ENCODE measurements around the gene IGSF21. TPM values are rescaled to one million over a fixed set of nuclear protein-coding genes. Genes with fewer than 3 reads are reported as not detected.

Gene IGSF21
- total RNA-seq, 2 experiments from 2014 or later, result not detected

DNA sequence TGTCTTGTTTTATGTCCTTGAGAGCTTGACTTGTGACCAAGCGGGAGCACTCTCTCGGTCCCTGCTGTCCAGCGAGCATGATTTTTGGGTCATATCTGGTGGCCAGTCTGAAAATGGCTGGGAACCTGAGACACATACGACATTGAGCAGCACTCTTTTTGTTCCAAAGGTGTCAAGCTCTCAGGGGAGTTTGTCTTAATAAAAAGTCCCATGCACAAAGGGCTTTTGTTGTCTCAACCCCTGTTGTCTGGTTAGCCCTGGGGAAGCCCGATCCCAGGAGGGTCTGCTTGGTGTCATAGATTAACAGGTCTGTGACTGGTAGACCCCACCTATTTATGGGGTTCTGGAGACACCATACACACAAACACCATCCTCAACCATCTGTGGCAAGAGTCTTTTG, 315.4 kb downstream of the IGSF21 start:
- Histone ChIP-seq H3K27ac (ENCODE audit: low read depth in 1 of 2, low read length in 2 of 2) (no peak overlapping the region), H3K36me3 (ENCODE audit: insufficient read depth, low read length) (no peaks in the 10 kb centered on the region), H3K4me1 (ENCODE audit: insufficient read depth, low read length) (no peaks in the 10 kb centered on the region), H3K27me3 (ENCODE audit: control insufficient read depth in 1 of 2, insufficient read depth in 2 of 2, low read length in 2 of 2) (peaks cover 0 to under 1% of the 10 kb centered on the region in 2 experiments), H3K9me3 (ENCODE audit: control insufficient read depth in 1 of 2, insufficient read depth in 1 of 2, low read length in 2 of 2) (peaks cover 0 to 13% of the 10 kb centered on the region in 2 experiments), H3K4me3 (ENCODE audit: low read length) (no peak overlapping the region)
- DNase-seq (no peak), ATAC-seq (ENCODE audit: poor library complexity) (no peak)
- no peak overlapping the region for H3K4me3 Mint-ChIP-seq
- H3K27ac Mint-ChIP-seq, result no peak overlapping the region
- POLR2A ChIA-PET, result no interaction called here
- no peaks in the 10 kb centered on the region for H3K4me1 Mint-ChIP-seq (ENCODE audit: low read depth)
- H3K36me3 Mint-ChIP-seq (ENCODE audit: low read depth), result no peaks in the 10 kb centered on the region
- TF ChIP-seq, protein P1, sequence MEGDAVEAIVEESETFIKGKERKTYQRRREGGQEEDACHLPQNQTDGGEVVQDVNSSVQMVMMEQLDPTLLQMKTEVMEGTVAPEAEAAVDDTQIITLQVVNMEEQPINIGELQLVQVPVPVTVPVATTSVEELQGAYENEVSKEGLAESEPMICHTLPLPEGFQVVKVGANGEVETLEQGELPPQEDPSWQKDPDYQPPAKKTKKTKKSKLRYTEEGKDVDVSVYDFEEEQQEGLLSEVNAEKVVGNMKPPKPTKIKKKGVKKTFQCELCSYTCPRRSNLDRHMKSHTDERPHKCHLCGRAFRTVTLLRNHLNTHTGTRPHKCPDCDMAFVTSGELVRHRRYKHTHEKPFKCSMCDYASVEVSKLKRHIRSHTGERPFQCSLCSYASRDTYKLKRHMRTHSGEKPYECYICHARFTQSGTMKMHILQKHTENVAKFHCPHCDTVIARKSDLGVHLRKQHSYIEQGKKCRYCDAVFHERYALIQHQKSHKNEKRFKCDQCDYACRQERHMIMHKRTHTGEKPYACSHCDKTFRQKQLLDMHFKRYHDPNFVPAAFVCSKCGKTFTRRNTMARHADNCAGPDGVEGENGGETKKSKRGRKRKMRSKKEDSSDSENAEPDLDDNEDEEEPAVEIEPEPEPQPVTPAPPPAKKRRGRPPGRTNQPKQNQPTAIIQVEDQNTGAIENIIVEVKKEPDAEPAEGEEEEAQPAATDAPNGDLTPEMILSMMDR (IDR thresholded peaks at IDR 0.05), result no peak
- CTCF ChIA-PET, result no interaction called here
- intact Hi-C loops (cut with DNase I, micrococcal nuclease), result no loop called here
- H3K9me3 Mint-ChIP-seq, result peaks cover 4% of the 10 kb centered on the region
- H3K27me3 Mint-ChIP-seq, result peaks cover 21% of the 10 kb centered on the region

DNA sequence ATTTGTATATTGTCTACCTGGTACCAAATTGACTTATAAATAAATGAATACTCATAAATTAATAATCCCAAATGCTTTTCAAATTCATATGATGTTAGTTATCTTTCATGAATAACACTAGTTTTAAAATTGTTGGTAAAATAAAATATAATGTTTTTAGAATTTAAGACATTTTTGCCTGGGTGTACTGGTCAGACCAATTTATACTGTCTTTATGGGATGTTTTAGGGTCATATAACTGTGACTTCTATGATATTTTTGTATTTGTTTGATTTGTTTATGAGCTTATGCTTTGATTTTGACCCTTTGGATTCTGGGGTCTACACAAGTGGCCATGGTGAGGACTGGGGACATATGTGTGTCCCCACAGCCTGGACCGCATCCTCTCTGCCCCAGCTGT, 319.0 kb downstream of the IGSF21 start:
- Histone ChIP-seq H3K27me3 (ENCODE audit: control insufficient read depth in 1 of 2, insufficient read depth in 2 of 2, low read length in 2 of 2) (peaks cover 0 to 2% of the 10 kb centered on the region in 2 experiments), H3K36me3 (ENCODE audit: insufficient read depth, low read length) (no peaks in the 10 kb centered on the region), H3K27ac (ENCODE audit: low read depth in 1 of 2, low read length in 2 of 2) (no peak overlapping the region), H3K9me3 (ENCODE audit: control insufficient read depth in 1 of 2, insufficient read depth in 1 of 2, low read length in 2 of 2) (peaks cover 3 to 13% of the 10 kb centered on the region in 2 experiments), H3K4me1 (ENCODE audit: insufficient read depth, low read length) (no peaks in the 10 kb centered on the region), H3K4me3 (ENCODE audit: low read length) (no peak overlapping the region)
- TF ChIP-seq, protein P1 (IDR thresholded peaks at IDR 0.05), result no peak
- DNase-seq, result no peak
- no peak for ATAC-seq (ENCODE audit: poor library complexity)
- peaks cover 4% of the 10 kb centered on the region for H3K9me3 Mint-ChIP-seq
- H3K36me3 Mint-ChIP-seq (ENCODE audit: low read depth), result no peaks in the 10 kb centered on the region
- H3K27me3 Mint-ChIP-seq, result peaks cover 36% of the 10 kb centered on the region
- H3K4me1 Mint-ChIP-seq (ENCODE audit: low read depth), result no peaks in the 10 kb centered on the region
- CTCF ChIA-PET, result no interaction called here
- POLR2A ChIA-PET, result no interaction called here
- H3K4me3 Mint-ChIP-seq, result no peak overlapping the region
- intact Hi-C loops (cut with DNase I, micrococcal nuclease), result no loop called here
- H3K27ac Mint-ChIP-seq, result no peak overlapping the region

Measured in CD4-positive, alpha-beta T cell (primary cell).